GM12892 (cell line): ENCODE measurements around the gene EPHA10.

Source experiments
- POLR2A ChIP-seq: IDR thresholded peaks from 2 replicates; pipeline ENCODE4 v1.6.1; 2011; ENCODE audit warnings: low read depth, low read length, control low read depth
- POLR2AphosphoS5 ChIP-seq: IDR thresholded peaks from 2 replicates; pipeline ENCODE4 v1.6.1; 2011; ENCODE audit warnings: low read depth, low read length, control low read depth

GRCh38 chr1:37813529-37814145 is 48.7 kb upstream of the EPHA10 start:
- TF ChIP-seq POLR2A (no peak), POLR2AphosphoS5 (no peak)
